Hepatocyte (in vitro differentiated cells): Measurements from ENCODE around the gene KLHL11.

Experiments
- EZH2phosphoT487 ChIP-seq: fragments of 200-600 bp; sonication (generic); IDR thresholded peaks from one replicate; pipeline ENCODE4 v1.6.1; 2018; ENCODE audit warnings: antibody characterized with exemption, mild to moderate bottlenecking, low read depth, moderate library complexity; ENCODE audit not compliant: unreplicated experiment, severe bottlenecking
- TF ChIP-seq, protein P1 (sequence below): fragments of 200-600 bp; sonication (generic); IDR thresholded peaks from 2 replicates; pipeline ENCODE4 v1.5.1; 2016; ENCODE audit warnings: antibody characterized with exemption, mild to moderate bottlenecking; ENCODE audit not compliant: poor library complexity

DNA sequence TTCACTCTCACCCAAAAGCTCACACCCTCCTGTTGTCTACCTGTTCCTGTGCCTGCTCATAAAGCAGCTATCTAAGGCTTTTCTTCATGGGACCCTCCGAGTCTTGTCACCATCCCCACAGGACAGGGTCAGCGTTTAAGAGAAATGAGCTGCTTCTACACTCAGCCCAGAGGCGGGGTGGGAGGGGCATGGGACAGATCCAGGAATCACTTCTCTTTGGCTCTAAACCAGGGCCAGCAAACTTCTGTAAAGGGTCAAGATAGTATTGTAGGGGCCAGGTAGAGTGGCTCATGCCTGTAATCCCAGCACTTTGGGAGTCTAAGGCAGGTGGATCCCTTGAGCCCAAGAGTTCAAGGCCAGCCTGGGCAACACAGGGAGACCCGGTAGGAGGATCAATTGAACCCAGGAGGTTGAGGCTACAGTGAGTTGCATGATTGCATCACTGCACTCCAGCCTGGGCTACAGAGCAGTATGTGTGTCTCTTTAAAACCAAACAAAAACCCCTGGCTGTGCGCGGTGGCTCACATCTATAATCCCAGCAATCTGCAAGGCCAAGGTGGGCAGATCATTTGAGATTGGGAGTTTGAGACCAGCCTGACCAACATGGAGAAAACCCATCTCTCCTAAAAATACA lies 23.2 kb upstream of the KLHL11 start:
- TF ChIP-seq EZH2phosphoT487, result no peak
- TF ChIP-seq, protein P1, sequence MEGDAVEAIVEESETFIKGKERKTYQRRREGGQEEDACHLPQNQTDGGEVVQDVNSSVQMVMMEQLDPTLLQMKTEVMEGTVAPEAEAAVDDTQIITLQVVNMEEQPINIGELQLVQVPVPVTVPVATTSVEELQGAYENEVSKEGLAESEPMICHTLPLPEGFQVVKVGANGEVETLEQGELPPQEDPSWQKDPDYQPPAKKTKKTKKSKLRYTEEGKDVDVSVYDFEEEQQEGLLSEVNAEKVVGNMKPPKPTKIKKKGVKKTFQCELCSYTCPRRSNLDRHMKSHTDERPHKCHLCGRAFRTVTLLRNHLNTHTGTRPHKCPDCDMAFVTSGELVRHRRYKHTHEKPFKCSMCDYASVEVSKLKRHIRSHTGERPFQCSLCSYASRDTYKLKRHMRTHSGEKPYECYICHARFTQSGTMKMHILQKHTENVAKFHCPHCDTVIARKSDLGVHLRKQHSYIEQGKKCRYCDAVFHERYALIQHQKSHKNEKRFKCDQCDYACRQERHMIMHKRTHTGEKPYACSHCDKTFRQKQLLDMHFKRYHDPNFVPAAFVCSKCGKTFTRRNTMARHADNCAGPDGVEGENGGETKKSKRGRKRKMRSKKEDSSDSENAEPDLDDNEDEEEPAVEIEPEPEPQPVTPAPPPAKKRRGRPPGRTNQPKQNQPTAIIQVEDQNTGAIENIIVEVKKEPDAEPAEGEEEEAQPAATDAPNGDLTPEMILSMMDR, result no peak
